Measurements from ENCODE around the gene WWC2.
A peak's percentile ranks its signal among the peaks of the same experiment; 100 is the strongest.

Gene WWC2

GRCh38 chr4:183099537-183100297 lies 660 bp downstream of the WWC2 start:
- DNase-seq (ENCODE audit: extremely low read depth, low read depth), result no peak
- H3K4me3 ChIP-seq (replicated peaks; ENCODE audit: low read depth, low read length), result peak overlapping the region; percentile 85
- TF ChIP-seq CTCF (IDR thresholded peaks at IDR 0.05; ENCODE audit: low read depth, low read length, missing control alignments), result no peak

- DNase-seq (ENCODE audit: extremely low read depth, low read depth), result no peak
- no peak for TF ChIP-seq CTCF (IDR thresholded peaks at IDR 0.05; ENCODE audit: low read depth, low read length, missing control alignments)
- peak overlapping the region; percentile 85 for H3K4me3 ChIP-seq (replicated peaks; ENCODE audit: low read depth, low read length)
These were observed 1.2 kb downstream of the WWC2 start for GRCh38 chr4:183100298-183100599.

- no peak for TF ChIP-seq CTCF (IDR thresholded peaks at IDR 0.05; ENCODE audit: low read depth, low read length, missing control alignments)
- peak overlapping the region; percentile 85 for H3K4me3 ChIP-seq (replicated peaks; ENCODE audit: low read depth, low read length)
- DNase-seq (ENCODE audit: extremely low read depth, low read depth), result no peak
These were observed 1.8 kb downstream of the WWC2 start for GRCh38 chr4:183100827-183101226.

GRCh38 chr4:183101956-183102480 lies 3.0 kb downstream of the WWC2 start:
- no peak overlapping the region for H3K4me3 ChIP-seq (replicated peaks; ENCODE audit: low read depth, low read length)
- TF ChIP-seq CTCF (IDR thresholded peaks at IDR 0.05; ENCODE audit: low read depth, low read length, missing control alignments), result no peak
- DNase-seq (ENCODE audit: extremely low read depth, low read depth), result no peak

- H3K4me3 ChIP-seq (replicated peaks; ENCODE audit: low read depth, low read length), result no peak overlapping the region
- no peak for DNase-seq (ENCODE audit: extremely low read depth, low read depth)
- no peak for TF ChIP-seq CTCF (IDR thresholded peaks at IDR 0.05; ENCODE audit: low read depth, low read length, missing control alignments)
These were observed 6.0 kb downstream of the WWC2 start for GRCh38 chr4:183105092-183105491.

- DNase-seq (ENCODE audit: extremely low read depth, low read depth), result no peak
- no peak overlapping the region for H3K4me3 ChIP-seq (replicated peaks; ENCODE audit: low read depth, low read length)
These were observed 7.8 kb downstream of the WWC2 start for GRCh38 chr4:183106839-183107238.

More at GRCh38 chr4:183106839-183107238, 7.8 kb downstream of the WWC2 start:
- no peak for TF ChIP-seq CTCF (IDR thresholded peaks at IDR 0.05; ENCODE audit: low read depth, low read length, missing control alignments)

Measured in HFF-Myc (cell line).